ENCODE measurements around the gene EXOC1.
"Not testable (repeated sequence)": the region's sequence is repeated elsewhere in the genome, so short reads cannot be mapped to it uniquely, and the experiment has no call there.

Gene EXOC1

DNA sequence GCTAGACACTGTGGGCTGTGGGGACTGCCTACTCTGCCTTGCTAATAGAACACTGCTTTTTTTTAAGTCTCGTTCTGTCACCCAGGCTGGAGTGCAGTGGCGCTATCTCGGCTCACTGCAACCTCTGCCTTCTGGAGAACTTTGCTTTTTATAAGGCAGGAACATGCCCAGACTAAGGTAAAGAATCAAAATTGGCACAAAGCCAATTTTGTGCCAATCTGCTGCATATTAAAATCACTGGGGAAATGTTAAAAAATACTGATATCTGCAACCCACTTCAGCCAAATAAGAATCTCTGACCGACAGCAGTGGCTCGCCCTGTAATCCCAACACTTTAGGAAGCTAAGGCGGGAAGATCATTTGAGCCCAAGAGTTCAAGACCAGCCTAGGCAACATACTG lies 58.8 kb downstream of the EXOC1 start:
- no peak for DNase-seq

DNA sequence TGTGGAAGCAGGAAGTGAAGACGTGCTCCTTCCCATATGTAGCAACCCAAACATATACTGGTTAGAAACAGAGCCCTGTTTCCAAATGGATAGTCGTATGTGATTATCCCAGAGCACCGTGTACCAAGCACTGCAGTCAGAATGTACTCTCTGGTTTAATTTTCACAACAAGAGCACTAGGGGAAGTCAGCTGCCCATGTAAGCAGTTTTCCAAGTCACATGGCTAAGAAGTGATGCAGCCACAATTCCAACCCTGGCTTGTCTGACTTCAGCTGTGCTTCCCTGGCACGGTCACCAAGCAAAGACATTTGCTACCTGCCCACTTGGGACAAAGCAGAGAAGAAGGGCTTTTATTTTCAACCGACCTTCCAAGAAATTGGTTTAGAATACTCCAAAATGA lies 67.1 kb downstream of the EXOC1 start:
- DNase-seq, result no peak

DNA sequence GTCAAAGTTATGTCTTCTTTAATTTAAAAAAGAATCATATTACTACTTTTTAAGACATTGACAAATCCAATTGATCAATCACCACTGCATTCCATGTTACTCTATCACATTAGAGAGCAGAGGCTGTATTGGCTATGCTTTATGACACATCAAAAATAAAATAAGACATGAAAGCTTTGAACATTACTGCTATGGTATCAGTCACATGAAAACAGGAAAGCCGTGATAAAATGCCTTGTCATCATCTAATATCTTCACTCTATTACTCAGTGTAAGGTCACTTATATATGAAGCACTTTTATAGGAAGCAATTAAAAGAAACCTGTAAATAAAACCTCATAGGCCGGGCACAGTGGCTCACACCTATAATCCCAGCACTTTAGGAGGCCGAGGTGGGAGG lies 67.6 kb downstream of the EXOC1 start:
- no peak for DNase-seq

DNA sequence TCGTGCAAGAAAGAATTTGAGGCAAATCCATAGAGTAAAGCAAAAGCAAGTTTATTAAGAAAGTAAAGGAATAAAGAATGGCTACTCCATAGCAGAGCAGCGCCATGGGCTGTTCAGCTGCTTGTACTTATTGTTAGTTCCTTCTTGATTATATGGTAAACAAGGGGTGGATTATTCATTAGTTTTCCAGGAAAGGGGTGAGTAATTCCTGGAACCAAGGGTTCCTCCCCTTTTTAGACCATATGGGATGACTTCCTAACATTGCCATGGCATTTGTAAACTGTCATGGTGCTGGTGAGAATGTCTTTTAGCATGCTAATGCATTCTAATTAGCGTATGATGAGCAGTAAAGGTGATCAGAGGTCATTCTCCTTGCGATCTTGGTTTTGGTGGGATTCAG lies 71.8 kb downstream of the EXOC1 start:
- no peak for DNase-seq

DNA sequence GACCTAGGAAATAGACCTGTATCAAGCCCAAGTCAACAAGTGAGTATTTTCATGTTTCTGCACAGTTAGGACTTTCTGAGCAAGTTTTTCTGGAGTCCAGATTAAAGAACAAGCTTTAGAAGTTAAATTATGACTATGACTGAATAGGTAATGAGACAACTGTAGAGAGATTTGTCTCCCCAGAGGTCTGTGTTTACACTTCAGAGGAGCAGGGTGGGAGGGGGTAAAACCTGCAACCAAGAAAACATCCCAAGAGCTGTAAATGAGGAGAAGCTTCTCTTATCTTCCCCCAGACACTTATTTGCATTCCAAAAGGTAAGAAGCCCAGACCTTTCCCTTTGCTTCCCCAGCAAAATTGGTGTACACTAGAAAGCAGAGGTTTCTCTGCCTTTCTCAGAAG lies 73.2 kb downstream of the EXOC1 start:
- no peak for DNase-seq

DNA sequence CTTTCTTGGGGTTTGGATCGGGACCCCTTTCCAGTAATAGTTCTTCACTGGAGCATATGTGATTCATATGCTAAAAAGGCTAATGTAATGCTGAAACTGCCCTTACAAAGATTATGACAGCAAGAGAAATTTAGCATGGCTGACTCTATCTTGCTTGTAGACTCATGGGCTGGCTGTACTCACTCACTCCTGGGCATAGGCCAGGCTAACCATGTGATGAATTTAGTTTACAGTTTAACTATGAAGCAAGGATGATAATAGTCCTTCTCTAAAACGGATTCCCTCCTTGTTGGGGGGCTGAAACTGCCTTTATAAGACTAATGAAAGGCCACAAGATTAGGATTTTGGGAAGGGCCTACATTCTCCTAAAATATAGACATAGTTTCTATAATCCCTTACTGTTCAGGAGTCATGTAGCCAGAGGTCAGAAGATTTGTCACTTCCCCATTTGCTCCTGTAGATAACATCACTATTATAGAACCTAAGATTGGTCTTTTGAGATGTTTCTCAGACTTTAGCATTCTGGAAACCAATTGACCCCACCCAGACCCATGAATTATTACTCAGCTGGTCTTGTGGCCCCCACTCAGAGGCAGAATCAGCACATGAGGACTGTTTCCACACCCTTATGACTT lies 74.5 kb downstream of the EXOC1 start:
- no peak for DNase-seq

DNA sequence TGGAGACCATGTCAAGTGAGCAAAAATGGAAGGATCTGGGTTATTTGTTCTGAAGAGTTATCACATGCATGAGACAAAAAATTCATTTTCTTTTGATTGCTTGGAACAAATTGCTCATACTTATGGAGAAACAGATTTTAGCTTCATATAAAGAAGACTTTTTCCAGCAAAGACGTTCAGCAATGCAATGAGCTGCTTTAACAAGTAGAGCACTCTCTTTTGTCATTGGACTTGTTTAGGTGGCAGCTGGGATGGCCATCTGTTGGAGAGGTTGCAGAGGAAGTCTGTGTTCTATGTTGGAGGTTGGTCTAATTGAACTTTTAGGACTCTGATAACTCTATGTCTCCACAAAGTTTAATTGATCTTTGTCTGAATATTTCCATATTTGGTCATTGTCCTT lies 75.4 kb downstream of the EXOC1 start:
- DNase-seq, result no peak

DNA sequence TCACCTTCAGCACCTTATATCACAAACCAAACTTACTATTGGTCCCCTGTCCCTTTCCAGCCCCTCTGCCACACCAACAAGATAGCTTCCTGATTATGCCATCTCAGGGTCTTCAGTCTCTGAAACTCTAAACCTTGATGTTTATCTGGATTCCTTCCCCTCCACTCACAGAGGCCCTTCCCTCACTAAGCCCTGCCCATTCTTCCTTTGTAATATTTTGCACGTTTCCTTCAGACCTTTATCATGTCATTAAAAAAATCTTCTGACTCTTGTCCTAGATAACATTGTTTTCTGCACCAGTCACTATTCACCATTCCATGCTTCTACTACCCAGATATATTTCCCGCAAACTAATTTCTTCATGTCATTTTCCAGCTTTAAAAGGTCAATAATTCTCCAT lies 77.6 kb downstream of the EXOC1 start:
- DNase-seq, result no peak

DNA sequence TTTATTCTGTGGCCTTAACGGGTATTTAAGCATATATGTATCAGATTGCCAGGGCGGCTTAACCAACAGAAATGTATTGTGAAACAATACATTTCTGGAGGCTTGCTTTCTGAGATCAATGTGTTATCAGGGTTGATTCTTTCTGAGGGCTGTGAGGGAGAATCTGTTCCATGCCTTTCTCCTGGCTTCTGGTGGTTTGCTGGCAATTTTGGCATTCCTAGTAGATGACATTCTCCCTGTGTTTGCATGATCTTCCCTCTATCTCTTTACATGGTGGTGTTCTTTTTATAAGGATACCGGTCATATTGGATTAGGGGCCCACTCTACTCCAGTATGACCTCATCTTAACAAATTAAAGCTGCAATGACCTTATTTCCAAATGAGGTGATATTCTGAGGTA lies 78.4 kb downstream of the EXOC1 start:
- no peak for DNase-seq

DNA sequence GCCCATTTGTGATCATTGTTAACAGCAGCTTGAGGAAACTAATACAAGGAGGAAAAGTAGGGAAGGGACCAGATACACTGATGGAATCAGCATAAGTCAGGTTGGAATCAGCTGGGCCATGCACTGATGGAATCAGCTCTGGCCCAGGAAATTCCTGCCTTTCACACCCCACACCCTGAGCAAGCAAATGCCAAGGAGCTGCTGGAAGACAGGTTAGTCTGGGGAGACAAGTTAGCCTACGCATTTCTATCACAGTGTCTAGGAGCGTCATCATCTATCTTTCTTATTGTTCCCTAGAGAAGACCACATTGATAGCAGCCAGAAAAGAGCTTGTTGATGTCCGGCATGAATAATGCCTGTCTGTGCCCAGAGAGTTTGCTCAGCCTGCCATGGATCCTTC lies 79.1 kb downstream of the EXOC1 start:
- no peak for DNase-seq

DNA sequence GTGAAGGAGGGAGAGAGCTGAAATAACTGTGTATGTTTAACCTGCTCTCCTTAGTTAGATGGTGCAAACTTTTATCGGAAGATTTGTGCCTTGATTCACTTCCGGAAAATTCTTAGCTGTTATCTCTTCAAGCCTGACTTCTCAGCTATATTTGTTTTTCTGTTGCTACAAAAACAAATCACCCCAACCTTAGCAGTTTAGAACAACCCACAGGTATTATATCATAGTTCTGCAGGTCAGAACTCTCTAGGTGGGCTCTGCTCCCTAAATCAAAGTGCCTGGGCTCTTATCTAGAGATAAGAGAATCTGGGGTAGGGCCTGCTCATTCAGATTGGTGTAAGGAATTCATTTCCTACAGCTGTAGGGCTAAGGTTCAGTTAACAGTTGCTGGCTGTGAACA lies 80.2 kb downstream of the EXOC1 start:
- no peak for DNase-seq

DNA sequence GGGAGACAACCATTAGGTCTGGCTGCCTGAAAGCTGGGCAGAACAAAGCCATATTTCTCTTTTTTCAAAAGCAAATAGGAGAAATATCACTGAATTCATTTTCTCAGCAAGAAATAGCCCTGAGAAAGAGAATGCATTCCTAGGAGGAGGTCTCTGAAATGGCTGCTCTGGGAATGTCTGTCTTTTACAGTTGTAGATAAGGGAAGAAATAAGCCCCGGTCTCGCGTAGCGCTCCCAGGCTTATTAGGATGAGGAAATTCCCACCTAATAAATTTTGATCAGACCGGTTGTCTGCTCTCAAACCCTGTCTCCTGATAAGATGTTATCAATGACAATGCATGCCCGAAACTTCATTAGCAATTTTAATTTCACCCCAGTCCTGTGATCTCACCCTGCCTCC lies 82.5 kb downstream of the EXOC1 start:
- DNase-seq, result not testable (repeated sequence)

DNA sequence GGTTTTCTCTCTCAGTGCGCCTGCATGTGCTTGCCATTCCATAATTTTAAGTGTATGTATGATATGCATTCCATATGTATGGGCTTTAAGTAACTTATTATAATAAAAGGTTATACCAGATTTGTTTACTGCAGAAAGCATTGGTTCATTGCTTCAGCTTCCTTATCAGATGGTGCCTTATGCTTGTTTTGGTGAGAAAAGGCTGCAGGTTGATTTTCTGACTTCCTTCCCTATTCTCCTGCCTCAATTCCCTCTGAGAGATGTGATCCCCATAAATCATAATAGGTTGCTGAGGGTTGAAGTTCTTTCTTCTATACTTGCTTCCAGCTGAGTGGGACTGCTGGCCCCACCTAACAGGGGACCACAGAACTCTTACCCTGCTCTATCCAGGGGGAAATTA lies 85.0 kb downstream of the EXOC1 start:
- no peak for DNase-seq

DNA sequence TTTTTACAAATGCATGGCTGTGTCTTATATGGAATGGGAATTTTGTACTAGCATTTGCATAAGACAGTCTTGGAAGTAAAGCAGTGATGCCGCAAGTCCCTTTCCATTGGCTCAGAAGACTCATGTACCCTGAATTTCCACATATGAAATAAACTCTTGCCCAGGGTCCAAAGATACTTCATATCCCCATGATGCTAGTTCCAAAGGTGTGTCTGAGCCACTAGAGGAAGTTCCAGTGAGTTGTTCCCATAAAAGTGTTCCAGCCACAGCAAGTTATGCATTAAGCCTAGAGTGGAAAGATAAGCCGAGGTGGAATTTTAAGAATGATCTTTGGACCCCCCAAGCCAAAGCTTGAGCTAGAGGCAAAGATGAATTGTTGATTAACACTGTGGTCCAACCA lies 86.0 kb downstream of the EXOC1 start:
- no peak for DNase-seq

DNA sequence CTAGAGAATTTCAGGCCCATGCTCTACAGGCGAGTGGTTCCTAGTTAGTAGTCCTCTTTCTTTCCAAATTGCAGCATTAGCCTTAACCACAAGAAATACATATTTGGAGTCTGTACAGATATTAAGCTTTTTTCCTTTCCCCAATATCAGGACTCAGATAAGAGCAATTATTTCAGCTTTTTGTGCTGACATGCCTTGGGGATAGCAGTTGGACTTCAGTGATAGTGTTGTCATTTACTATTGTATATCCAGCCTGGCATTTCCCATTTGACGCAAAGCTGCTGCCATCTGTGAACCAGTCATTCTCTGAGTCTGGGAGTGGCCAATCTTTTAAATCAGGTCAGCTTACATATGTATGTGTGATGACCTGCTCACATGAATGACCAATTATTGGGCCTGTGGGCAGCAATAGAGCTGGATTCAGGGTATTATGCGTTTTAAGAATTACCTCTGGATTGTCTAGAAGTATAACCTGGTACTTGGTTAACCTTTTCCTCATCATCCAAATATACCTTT lies 88.5 kb downstream of the EXOC1 start:
- no peak for DNase-seq

DNA sequence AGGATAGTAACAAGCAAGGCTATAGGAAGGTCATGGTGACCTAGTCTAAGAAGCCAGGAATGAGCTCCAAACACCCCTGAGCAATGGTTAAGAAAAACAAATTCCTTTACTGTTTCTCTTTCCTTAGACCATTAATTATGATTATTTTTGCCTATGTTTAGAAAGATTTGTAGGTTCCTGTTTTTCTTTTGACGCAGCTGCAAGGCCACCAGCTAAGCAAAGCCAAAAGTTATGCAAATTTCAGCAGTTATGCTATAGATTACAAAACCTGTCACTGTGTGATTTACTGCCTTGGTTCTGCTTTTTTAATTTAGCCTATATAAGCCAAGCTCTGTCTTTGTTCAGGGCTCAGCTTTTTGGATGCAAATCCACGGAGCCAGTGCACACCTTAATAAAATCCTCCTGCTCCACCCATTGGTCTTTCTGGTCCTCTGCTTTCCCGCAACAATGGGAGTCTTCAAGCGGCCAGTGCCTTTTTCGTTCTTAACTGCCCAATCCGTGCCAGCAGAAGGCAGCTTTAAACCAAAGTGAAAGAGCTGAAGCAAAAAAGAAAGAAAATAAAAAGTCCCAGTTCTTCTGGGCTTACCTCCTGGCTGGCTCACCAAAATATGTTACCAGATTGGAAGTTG lies 93.9 kb downstream of the EXOC1 start:
- DNase-seq, result no peak

DNA sequence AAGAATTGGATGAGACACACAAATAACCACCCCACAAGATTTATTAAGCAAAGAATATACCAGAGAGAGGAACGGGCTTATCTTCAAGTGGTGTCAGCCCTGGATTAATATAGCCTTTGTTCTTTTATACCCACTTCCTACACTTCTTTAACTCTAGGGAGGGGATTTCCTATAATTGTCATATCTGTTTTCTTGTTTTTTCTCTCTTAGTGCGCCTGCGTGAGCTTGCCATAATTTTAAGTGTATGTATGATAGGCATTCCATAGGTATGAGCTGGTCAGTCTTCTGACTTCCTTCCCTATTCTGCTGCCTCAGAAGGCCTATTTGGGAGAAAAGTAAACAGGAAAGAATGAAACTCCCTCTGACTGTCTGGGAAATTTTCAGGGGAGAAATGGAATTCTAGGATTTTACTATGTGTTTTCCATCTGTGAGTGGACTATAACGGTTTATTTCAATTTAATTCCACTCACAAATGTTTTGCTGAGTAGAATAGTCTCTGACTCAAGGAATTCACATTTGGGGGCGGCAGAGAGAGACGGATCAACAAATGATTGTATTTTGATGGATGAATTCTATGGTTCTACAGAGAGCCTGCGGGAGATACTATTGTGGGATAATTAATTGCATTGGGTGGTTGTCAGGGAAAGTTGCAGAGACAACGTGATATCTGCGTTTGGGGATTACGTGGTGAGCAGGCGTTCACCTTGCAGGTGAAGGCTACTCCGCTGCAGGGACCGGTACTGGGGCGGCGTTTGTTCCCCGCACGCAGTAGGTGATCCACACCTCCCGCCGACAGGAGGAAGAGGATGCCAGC lies 94.7 kb downstream of the EXOC1 start:
- DNase-seq, result peak; percentile 30 to 38

DNA sequence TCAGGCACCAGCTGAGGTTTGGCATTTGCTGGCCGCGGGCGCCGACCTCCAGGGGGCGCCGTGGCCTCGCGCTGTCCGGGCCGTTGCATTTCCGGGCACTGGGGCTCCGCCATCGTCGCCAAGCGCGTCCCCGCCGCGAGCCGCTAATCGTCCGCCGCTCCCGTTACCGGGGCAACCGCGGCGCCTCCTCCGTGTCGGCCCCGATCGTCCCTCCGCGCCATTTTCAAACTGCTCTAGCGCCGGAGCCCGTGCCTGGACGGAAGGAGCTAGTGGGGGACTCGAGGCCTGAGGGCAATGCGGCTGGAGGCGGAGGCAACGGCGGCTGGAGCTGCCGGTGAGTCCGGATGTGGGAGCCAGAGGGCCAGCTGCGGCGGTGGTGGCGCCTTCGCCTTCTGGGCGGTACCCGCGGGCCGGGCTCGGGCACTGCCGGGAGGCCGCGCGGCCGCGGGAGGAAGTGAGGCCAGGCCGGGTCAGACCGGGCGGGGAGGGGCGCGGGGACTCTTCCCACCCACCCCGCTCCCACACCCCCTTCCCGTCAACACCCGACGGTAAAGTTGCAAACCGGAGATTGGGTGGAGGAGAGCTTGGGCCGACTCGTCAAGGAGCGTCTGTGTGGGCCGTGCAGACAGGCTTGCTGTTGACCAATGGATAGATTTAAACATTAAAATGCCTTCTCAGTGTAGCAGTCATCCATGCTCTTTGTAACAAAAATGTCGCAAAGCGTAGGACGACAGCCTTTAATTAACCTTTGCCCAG lies 95.5 kb downstream of the EXOC1 start, which contains the start of gene CEP135:
TSS of gene CEP135 (plus strand) at position 220 of the 756 bp plus-strand sequence. CDS start 3,186 bp downstream, outside the sequence.
- DNase-seq, result peak; percentile 86 to 88

DNA sequence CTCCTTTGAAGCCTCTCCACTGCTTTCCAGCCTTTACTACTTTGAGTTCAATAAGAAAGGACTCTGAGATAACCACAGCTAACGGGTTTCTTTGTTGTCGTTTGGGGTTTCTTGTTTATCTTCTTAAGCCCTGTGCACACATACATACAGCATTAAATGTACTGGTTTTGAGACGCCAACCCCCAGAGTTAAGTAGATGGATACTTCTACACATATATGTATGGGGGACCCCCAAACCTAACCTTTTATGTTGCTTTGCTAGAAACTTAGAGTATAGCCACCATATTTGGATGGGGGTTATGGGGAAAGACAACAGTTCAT lies 96.0 kb downstream of the EXOC1 start:
- DNase-seq, result no peak

DNA sequence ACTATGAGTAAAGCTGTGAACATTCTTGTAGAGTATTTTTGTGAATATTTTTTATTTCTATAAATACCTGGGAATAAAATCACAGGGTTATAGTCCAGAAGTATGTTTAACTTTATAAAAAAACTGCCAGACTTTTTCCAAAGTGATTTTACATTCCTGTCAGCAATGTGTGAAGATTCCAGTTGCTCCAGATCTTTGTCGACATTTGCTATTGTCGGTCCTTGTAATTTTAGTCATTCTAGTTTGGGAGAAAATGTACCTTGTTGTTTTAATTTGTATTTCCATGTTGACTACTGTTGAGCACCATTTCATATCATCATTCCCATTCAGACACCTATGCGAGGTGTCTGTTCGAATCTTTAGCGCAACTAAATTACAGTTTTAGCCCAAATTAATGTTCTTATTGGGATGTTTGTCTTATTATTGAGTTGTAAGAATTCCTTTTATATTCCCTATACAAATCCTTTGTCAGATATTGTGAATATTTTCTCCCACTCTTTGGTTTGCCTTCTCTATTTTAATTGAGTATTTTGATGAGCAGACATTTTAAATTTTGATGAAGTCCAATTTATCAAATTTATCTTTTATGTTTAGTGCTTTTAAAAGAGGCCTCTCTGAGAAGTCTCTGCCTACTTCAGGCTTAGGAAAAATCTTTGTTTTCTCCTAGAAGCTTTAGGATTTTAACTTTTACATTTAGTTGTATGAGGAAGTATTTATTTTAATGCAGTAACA lies 97.9 kb downstream of the EXOC1 start:
- DNase-seq, result no peak

All from stimulated activated CD4-positive, alpha-beta T cell treated with anti-CD3 and anti-CD28 coated beads, Interleukin-4, amount 100 ng/mL, for 4 hours (primary cell).